Activated CD8-positive, alpha-beta memory T cell treated with anti-CD3 and anti-CD28 coated beads, Interleukin-2, amount 50 U/mL, for 4 hours (primary cell): ENCODE results near the gene KIF19.

ENCODE experiments used
- DNase-seq: peaks from one replicate; pipeline ENCODE4 v3.0.0-alpha.2; 2020

KIF19 gene

GRCh38 chr17:74304184-74304583, 21.8 kb upstream of the KIF19 start:
- DNase-seq: no peak

DNA sequence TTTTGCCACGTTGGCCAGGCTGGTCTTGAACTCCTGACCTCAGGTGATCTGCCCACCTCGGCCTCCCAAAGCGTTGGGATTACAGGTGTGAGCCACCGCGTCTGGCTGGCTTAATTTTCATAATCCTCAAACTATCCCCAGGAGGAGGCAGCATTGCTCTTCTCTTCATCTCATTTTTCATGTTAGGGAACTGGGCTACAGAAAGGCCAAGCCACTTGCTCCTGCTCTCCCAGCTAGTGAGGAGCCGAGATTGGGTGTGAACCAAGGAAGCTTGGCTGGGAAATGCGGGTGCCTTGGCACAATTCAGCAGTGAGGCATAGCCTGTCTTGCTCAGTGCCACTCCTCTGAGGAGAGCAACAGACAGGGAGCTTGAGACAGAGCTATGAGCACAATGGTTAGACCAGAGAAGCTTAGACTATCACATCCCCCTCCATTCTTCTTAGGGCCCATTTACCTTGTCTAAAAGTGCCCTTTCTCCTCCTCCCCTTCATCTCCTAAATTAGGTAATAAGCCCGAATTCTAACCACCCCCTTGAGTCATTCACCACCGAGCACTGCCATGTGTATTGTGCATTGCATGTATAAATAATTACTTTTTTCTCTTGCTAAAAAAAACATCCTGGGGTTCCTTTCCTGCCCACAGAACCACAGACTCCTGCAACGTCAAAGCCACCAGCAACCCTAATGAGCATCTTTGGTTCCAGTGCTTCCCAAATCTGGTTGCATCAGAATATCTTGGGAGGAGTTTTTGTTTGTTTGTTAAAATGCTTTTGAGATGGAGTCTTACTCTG, 20.0 kb upstream of the KIF19 start:
- no peak for DNase-seq

GRCh38 chr17:74307984-74308773, 17.8 kb upstream of the KIF19 start:
- no peak for DNase-seq

DNA sequence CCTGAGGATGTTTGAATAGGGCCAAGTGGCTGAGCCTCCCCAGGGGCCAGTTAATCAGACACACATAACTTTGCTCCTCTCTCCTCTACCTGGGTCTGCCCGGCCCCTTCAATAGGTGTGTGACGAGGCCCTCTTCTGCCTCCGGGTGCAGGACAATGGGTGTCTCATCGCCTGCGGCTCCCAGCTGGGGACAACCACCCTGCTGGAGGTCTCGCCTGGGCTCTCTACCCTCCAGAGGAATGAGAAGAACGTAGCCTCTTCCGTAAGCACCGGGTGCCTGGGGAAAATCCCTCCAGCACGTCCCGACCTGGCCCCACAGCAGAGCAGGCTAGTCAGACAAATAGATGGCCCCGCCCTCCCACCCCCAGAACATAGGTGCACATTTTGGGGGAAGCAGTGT, 16.1 kb upstream of the KIF19 start:
- DNase-seq: no peak

- DNase-seq: no peak
Observed at GRCh38 chr17:74314877-74315276, 11.1 kb upstream of the KIF19 start.

- no peak for DNase-seq
Observed at GRCh38 chr17:74316220-74316619, 9.8 kb upstream of the KIF19 start.

- no peak for DNase-seq
Observed at GRCh38 chr17:74317071-74317470, 9.0 kb upstream of the KIF19 start.

- DNase-seq: no peak
Observed at GRCh38 chr17:74318391-74318790, 7.6 kb upstream of the KIF19 start.

- DNase-seq: no peak
Observed at GRCh38 chr17:74324521-74324920, 1.5 kb upstream of the KIF19 start.

DNA sequence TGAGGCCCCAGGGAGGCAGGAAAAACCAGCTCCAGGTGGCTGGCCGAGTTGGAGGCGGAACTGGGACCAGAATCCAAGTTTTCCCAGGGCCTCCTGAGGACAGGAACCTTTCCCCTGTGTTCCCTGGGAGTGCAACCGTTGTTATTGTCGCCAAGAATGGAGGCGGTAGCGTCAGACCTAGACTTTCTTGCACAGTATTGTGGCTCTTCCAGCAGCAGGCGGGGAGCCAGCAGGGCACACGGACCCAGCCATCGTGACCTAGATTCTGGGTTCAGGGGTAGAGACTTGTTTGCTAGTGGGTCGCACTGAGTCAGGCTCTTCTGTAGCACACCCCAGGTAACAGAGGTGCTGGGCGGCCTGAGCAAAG, 667 bp upstream of the KIF19 start:
- DNase-seq: no peak

- no peak for DNase-seq
Observed at GRCh38 chr17:74326506-74326905, 480 bp downstream of the KIF19 start.

DNA sequence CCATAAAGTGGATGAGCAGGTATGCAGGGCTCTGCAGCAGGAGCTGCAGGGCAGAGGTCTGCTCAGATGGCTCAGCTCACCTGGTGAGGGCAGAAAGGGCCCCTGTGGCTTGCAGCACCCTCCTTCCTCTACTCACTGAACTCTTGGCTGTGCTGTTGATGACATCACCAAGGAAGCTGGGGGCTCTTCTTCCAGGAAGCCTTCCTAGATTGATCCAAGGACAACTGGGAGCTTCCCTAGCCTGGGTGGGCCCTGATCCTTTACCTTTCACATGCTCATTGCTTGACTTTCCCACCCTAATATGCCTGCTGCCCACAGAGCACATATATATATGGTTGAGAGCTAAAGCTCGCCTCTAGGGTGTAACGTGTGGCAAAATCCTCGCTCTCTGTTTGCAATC, 2.5 kb downstream of the KIF19 start:
- DNase-seq: no peak

- no peak for DNase-seq
Observed at GRCh38 chr17:74329378-74329777, 3.4 kb downstream of the KIF19 start.

- DNase-seq: no peak
Observed at GRCh38 chr17:74330446-74330845, 4.4 kb downstream of the KIF19 start.

DNA sequence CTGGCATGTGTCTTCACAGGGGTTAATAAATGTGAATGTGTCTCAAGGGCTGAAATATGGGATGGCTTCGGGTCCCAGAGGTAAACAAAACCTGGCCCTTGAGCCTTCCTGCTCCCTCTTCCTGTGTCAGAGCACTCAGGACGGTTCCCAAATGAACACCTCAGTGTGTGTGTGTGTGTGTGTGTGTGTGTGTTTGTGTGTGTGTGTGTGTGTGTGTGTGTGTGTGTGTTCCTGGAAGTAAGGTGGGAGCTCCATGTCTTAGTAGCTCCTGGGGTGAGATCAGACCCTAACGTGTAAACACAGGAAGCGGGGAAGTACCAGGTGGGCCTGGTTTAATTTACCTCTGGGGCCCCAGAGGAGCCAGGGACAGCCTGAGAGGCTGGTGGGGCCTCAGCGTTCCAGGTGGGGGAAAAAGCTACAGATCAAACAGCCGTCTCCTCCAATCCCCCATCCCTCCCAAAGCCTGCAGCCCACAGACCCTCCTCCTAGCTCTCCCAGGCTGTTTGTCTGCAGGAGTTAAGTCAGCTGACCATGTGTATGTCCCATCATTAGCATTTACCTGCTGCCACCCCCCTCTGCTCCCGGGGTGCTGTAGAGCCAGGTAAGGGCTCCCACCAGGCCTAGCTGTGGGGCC, 6.1 kb downstream of the KIF19 start:
- no peak for DNase-seq

DNA sequence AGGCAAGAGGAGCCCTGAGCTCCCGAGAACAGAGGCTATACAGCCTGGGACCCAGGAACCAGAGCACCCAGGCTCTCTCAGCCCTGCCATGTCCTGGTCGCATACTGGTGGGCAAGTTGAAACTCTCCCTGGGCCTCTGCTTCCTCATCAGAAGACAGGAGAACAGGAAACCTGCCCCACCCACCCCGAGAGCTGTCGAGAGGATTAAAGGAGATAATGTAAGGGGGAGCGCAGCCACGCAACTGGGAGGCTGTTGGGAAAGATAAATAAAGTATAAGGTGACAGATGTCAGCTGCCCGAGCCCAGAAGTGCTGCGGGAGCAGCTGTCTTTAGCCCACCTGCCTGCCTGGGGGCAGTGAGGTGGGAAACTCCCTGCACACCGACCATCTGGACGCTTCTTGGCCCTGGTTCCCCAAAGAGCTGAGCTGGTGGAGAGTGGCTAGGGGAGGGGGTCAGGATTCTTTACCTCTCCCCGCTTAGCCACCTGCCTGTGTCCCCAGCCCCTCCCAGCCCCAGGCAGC, 6.8 kb downstream of the KIF19 start:
- DNase-seq: no peak

GRCh38 chr17:74334393-74335039, 8.5 kb downstream of the KIF19 start:
- no peak for DNase-seq

GRCh38 chr17:74335529-74336062, 9.6 kb downstream of the KIF19 start:
- no peak for DNase-seq

- DNase-seq: no peak
Observed at GRCh38 chr17:74336307-74336706, 10.3 kb downstream of the KIF19 start.

GRCh38 chr17:74337834-74338500, 11.9 kb downstream of the KIF19 start:
- no peak for DNase-seq

DNA sequence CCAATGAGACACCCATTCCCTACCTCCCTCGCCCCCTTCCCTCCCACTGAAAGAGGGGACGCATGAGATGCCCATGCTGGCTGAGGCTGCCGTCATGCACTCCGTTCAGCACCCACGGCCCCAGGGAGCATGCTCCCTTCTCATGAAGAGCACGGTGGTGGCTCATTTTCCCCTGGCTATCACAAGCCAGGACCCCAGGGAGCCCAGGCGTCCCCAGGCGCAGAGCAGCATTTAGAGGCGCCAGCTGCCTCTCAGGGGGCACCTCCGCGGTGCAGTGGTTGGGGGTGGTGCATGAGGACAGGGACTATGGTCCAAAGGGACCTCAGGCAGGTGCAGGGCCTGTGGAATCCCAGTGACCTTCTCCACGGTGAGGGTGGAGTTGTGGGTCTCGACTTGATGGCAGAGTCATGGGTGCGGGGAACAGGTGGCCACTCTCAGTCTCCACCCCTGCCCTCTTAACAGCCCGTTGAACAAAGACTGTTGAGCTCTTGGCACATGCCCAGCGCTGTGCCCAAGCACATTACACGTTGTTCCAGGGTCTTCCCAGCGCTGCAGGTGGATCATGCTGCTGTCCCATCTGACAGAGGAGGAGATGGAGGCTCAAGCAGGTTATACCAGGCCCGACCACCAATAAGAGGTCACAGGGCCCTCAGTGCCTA, 13.6 kb downstream of the KIF19 start:
- no peak for DNase-seq
